T-helper 2 cell treated with Interferon-gamma antibody and Interleukin-4, amounts not matched to agents 5 μg/mL and 100 μg/mL, for 36 hours (primary cell): ENCODE measurements around the gene ANO10.

ENCODE experiments used
- DNase-seq: peaks from one replicate; pipeline ENCODE4 v3.0.0; 2021; ENCODE audit warnings: low spot score
- H3K27ac Mint-ChIP-seq: one replicate; pipeline ENCODE4 v1.8.0; 2021; ENCODE audit warnings: mild to moderate bottlenecking, mixed read lengths
- H3K27me3 Mint-ChIP-seq: one replicate; pipeline ENCODE4 v1.8.0; 2021; ENCODE audit warnings: low read depth, mixed read lengths
- H3K36me3 Mint-ChIP-seq: one replicate; pipeline ENCODE4 v1.8.0; 2021; ENCODE audit warnings: low read depth, mixed read lengths
- H3K4me1 Mint-ChIP-seq: one replicate; pipeline ENCODE4 v1.8.0; 2021; ENCODE audit warnings: low read depth, mixed read lengths
- H3K4me3 Mint-ChIP-seq: one replicate; pipeline ENCODE4 v1.8.0; 2022; ENCODE audit warnings: mild to moderate bottlenecking, moderate library complexity, mixed read lengths
- H3K9me3 Mint-ChIP-seq: one replicate; pipeline ENCODE4 v1.8.0; 2021; ENCODE audit warnings: mixed read lengths

Gene ANO10

GRCh38 chr3:43442872-43443395, 178.9 kb downstream of the ANO10 start:
- Mint-ChIP-seq H3K4me1 (peaks cover 4% of the 10 kb centered on the region), H3K27ac (no peak overlapping the region), H3K9me3 (no peaks in the 10 kb centered on the region), H3K4me3 (no peak overlapping the region), H3K36me3 (no peaks in the 10 kb centered on the region), H3K27me3 (no peaks in the 10 kb centered on the region)
- no peak for DNase-seq

GRCh38 chr3:43436507-43437140, 185.2 kb downstream of the ANO10 start:
- Mint-ChIP-seq H3K27ac (no peak overlapping the region), H3K4me3 (no peak overlapping the region), H3K27me3 (peaks cover 4% of the 10 kb centered on the region), H3K36me3 (no peaks in the 10 kb centered on the region), H3K4me1 (peaks cover 1% of the 10 kb centered on the region), H3K9me3 (no peaks in the 10 kb centered on the region)
- DNase-seq: no peak

- no peak for DNase-seq
- Mint-ChIP-seq H3K27me3 (peaks cover 4% of the 10 kb centered on the region), H3K27ac (no peak overlapping the region)
Measured at GRCh38 chr3:43435706-43436105, 186.1 kb downstream of the ANO10 start.

GRCh38 chr3:43434431-43434830, 187.4 kb downstream of the ANO10 start:
- no peaks in the 10 kb centered on the region for H3K9me3 Mint-ChIP-seq
- H3K27ac Mint-ChIP-seq: no peak overlapping the region
- H3K36me3 Mint-ChIP-seq: no peaks in the 10 kb centered on the region
- H3K27me3 Mint-ChIP-seq: peaks cover 4% of the 10 kb centered on the region
- no peak overlapping the region for H3K4me3 Mint-ChIP-seq
- DNase-seq: no peak
- no peaks in the 10 kb centered on the region for H3K4me1 Mint-ChIP-seq

More at GRCh38 chr3:43435706-43436105, 186.1 kb downstream of the ANO10 start:
- no peaks in the 10 kb centered on the region for H3K9me3 Mint-ChIP-seq
- H3K4me3 Mint-ChIP-seq: no peak overlapping the region
- H3K36me3 Mint-ChIP-seq: no peaks in the 10 kb centered on the region
- H3K4me1 Mint-ChIP-seq: peaks cover 1% of the 10 kb centered on the region

GRCh38 chr3:43432462-43432861, 189.3 kb downstream of the ANO10 start:
- Mint-ChIP-seq H3K9me3 (no peaks in the 10 kb centered on the region), H3K4me1 (no peaks in the 10 kb centered on the region), H3K36me3 (no peaks in the 10 kb centered on the region), H3K4me3 (no peak overlapping the region), H3K27me3 (peaks cover 4% of the 10 kb centered on the region), H3K27ac (no peak overlapping the region)
- DNase-seq: no peak

- H3K27me3 Mint-ChIP-seq: no peaks in the 10 kb centered on the region
Measured at GRCh38 chr3:43426388-43426787, 195.4 kb downstream of the ANO10 start.

GRCh38 chr3:43425829-43426228, 196.0 kb downstream of the ANO10 start:
- no peak overlapping the region for H3K27ac Mint-ChIP-seq
- no peak for DNase-seq
- H3K27me3 Mint-ChIP-seq: no peaks in the 10 kb centered on the region
- no peaks in the 10 kb centered on the region for H3K36me3 Mint-ChIP-seq
- no peaks in the 10 kb centered on the region for H3K4me1 Mint-ChIP-seq
- H3K4me3 Mint-ChIP-seq: no peak overlapping the region
- peaks cover 8% of the 10 kb centered on the region for H3K9me3 Mint-ChIP-seq

More at GRCh38 chr3:43426388-43426787, 195.4 kb downstream of the ANO10 start:
- no peak for DNase-seq
- Mint-ChIP-seq H3K36me3 (no peaks in the 10 kb centered on the region), H3K9me3 (peaks cover 8% of the 10 kb centered on the region), H3K27ac (no peak overlapping the region), H3K4me3 (no peak overlapping the region), H3K4me1 (no peaks in the 10 kb centered on the region)

GRCh38 chr3:43423639-43424038, 198.2 kb downstream of the ANO10 start:
- no peak overlapping the region for H3K4me3 Mint-ChIP-seq
- peaks cover 8% of the 10 kb centered on the region for H3K9me3 Mint-ChIP-seq
- H3K27ac Mint-ChIP-seq: no peak overlapping the region

GRCh38 chr3:43423142-43423541, 198.7 kb downstream of the ANO10 start:
- peaks cover 8% of the 10 kb centered on the region for H3K9me3 Mint-ChIP-seq
- no peaks in the 10 kb centered on the region for H3K36me3 Mint-ChIP-seq
- H3K27me3 Mint-ChIP-seq: no peaks in the 10 kb centered on the region
- no peak for DNase-seq
- H3K4me3 Mint-ChIP-seq: no peak overlapping the region
- no peaks in the 10 kb centered on the region for H3K4me1 Mint-ChIP-seq
- H3K27ac Mint-ChIP-seq: no peak overlapping the region

More at GRCh38 chr3:43423639-43424038, 198.2 kb downstream of the ANO10 start:
- Mint-ChIP-seq H3K36me3 (no peaks in the 10 kb centered on the region), H3K4me1 (no peaks in the 10 kb centered on the region), H3K27me3 (no peaks in the 10 kb centered on the region)
- no peak for DNase-seq

- H3K9me3 Mint-ChIP-seq: no peaks in the 10 kb centered on the region
- no peak overlapping the region for H3K4me3 Mint-ChIP-seq
- H3K36me3 Mint-ChIP-seq: no peaks in the 10 kb centered on the region
- no peak for DNase-seq
- H3K27me3 Mint-ChIP-seq: no peaks in the 10 kb centered on the region
- no peaks in the 10 kb centered on the region for H3K4me1 Mint-ChIP-seq
- H3K27ac Mint-ChIP-seq: no peak overlapping the region
Measured at GRCh38 chr3:43418601-43419272, 203.1 kb downstream of the ANO10 start.

GRCh38 chr3:43417133-43417532, 204.7 kb downstream of the ANO10 start:
- Mint-ChIP-seq H3K27me3 (no peaks in the 10 kb centered on the region), H3K4me1 (peaks cover 2% of the 10 kb centered on the region), H3K9me3 (no peaks in the 10 kb centered on the region), H3K36me3 (no peaks in the 10 kb centered on the region), H3K4me3 (no peak overlapping the region), H3K27ac (no peak overlapping the region)
- DNase-seq: no peak

- Mint-ChIP-seq H3K9me3 (no peaks in the 10 kb centered on the region), H3K27me3 (no peaks in the 10 kb centered on the region), H3K27ac (no peak overlapping the region), H3K36me3 (no peaks in the 10 kb centered on the region), H3K4me1 (peaks cover 2% of the 10 kb centered on the region), H3K4me3 (no peak overlapping the region)
- no peak for DNase-seq
Measured at GRCh38 chr3:43415088-43415487, 206.7 kb downstream of the ANO10 start.

GRCh38 chr3:43413676-43414368, 208.0 kb downstream of the ANO10 start:
- Mint-ChIP-seq H3K9me3 (no peaks in the 10 kb centered on the region), H3K4me1 (peaks cover 2% of the 10 kb centered on the region), H3K27me3 (no peaks in the 10 kb centered on the region), H3K27ac (no peak overlapping the region), H3K4me3 (no peak overlapping the region), H3K36me3 (no peaks in the 10 kb centered on the region)
- DNase-seq: no peak

GRCh38 chr3:43411429-43411828, 210.4 kb downstream of the ANO10 start:
- Mint-ChIP-seq H3K4me1 (peaks cover 2% of the 10 kb centered on the region), H3K27me3 (no peaks in the 10 kb centered on the region), H3K27ac (no peak overlapping the region), H3K9me3 (no peaks in the 10 kb centered on the region), H3K36me3 (no peaks in the 10 kb centered on the region), H3K4me3 (no peak overlapping the region)
- no peak for DNase-seq
